HFFc6 (cell line): ENCODE results near the gene NDRG3. TPM values are rescaled to one million over a fixed set of nuclear protein-coding genes. Genes with fewer than 3 reads are reported as not detected.
A peak's percentile ranks its signal among the peaks of the same experiment; 100 is the strongest.

Experiments
- DNase-seq: peaks from one replicate; pipeline ENCODE4 v3.0.0-alpha.2; 2018
- H3K27ac Mint-ChIP-seq: 2 replicates; pipeline ENCODE4 v1.8.0; 2020; ENCODE audit warnings: mild to moderate bottlenecking, mixed read lengths
- H3K27me3 Mint-ChIP-seq: 2 replicates; pipeline ENCODE4 v1.8.0; 2021; ENCODE audit warnings: mild to moderate bottlenecking, moderate library complexity, mixed read lengths; ENCODE audit not compliant: insufficient read depth
- H3K36me3 Mint-ChIP-seq: 2 replicates; pipeline ENCODE4 v1.8.0; 2021; ENCODE audit warnings: low read depth, mixed read lengths
- H3K4me1 Mint-ChIP-seq: 2 replicates; pipeline ENCODE4 v1.8.0; 2020; ENCODE audit warnings: low read depth, mixed read lengths
- H3K4me3 Mint-ChIP-seq: 2 replicates; pipeline ENCODE4 v1.8.0; 2020; ENCODE audit warnings: mild to moderate bottlenecking, moderate library complexity, mixed read lengths
- H3K9me3 Mint-ChIP-seq: 2 replicates; pipeline ENCODE4 v1.8.0; 2020; ENCODE audit warnings: mild to moderate bottlenecking, mixed read lengths
- CTCF ChIP-seq: fragments of 200-600 bp; sonication (generic); IDR thresholded peaks from 2 replicates; pipeline ENCODE4 v1.5.0; 2021; ENCODE audit warnings: antibody characterized with exemption, mild to moderate bottlenecking
- total RNA-seq, 6 experiments: library from RNA; stranded (reverse); fragmentation: NEBNext Ultra II Directional; extraction: Animal tissue kit (Norgen Biotek cat#: 25700); gene quantifications; 2 replicates in 1 of 6; 3 replicates in 5 of 6; pipeline ENCODE4 v1.2.3, GENCODE V29; 2021

Gene NDRG3
- total RNA-seq, 6 experiments from 2014 or later = 32.8 to 42.3 (median 37.2) TPM

GRCh38 chr20:36737183-36737499 lies 8.7 kb downstream of the NDRG3 start:
- no peak for TF ChIP-seq CTCF
- H3K27me3 Mint-ChIP-seq = no peaks in the 10 kb centered on the region

GRCh38 chr20:36736451-36737182 lies 9.3 kb downstream of the NDRG3 start:
- H3K27ac Mint-ChIP-seq = no peak overlapping the region
- no peaks in the 10 kb centered on the region for H3K9me3 Mint-ChIP-seq
- no peaks in the 10 kb centered on the region for H3K36me3 Mint-ChIP-seq
- no peak overlapping the region for H3K4me3 Mint-ChIP-seq
- H3K4me1 Mint-ChIP-seq = peaks cover 11% of the 10 kb centered on the region
- no peak for TF ChIP-seq CTCF
- no peaks in the 10 kb centered on the region for H3K27me3 Mint-ChIP-seq
- no peak for DNase-seq

More at GRCh38 chr20:36737183-36737499, 8.7 kb downstream of the NDRG3 start:
- H3K27ac Mint-ChIP-seq = no peak overlapping the region
- DNase-seq = no peak
- H3K4me1 Mint-ChIP-seq = peaks cover 11% of the 10 kb centered on the region
- no peaks in the 10 kb centered on the region for H3K9me3 Mint-ChIP-seq
- no peaks in the 10 kb centered on the region for H3K36me3 Mint-ChIP-seq
- H3K4me3 Mint-ChIP-seq = no peak overlapping the region

GRCh38 chr20:36732456-36732855 lies 13.4 kb downstream of the NDRG3 start:
- no peak for TF ChIP-seq CTCF
- Mint-ChIP-seq H3K36me3 (no peaks in the 10 kb centered on the region), H3K27ac (no peak overlapping the region), H3K4me1 (peaks cover 17% of the 10 kb centered on the region), H3K4me3 (no peak overlapping the region), H3K9me3 (no peaks in the 10 kb centered on the region), H3K27me3 (no peaks in the 10 kb centered on the region)
- no peak for DNase-seq

- H3K4me3 Mint-ChIP-seq = no peak overlapping the region
- H3K4me1 Mint-ChIP-seq = peaks cover 20% of the 10 kb centered on the region
- no peaks in the 10 kb centered on the region for H3K27me3 Mint-ChIP-seq
- H3K36me3 Mint-ChIP-seq = no peaks in the 10 kb centered on the region
- H3K27ac Mint-ChIP-seq = no peak overlapping the region
- no peaks in the 10 kb centered on the region for H3K9me3 Mint-ChIP-seq
- peak; percentile 19 for DNase-seq
- peak; percentile 37; the same call in 1 of the 2 replicates for TF ChIP-seq CTCF
Observed at GRCh38 chr20:36728986-36729385, 16.9 kb downstream of the NDRG3 start.

- no peak for TF ChIP-seq CTCF
- no peak overlapping the region for H3K4me3 Mint-ChIP-seq
- no peak overlapping the region for H3K27ac Mint-ChIP-seq
- no peaks in the 10 kb centered on the region for H3K36me3 Mint-ChIP-seq
- peaks cover 13% of the 10 kb centered on the region for H3K4me1 Mint-ChIP-seq
- no peaks in the 10 kb centered on the region for H3K27me3 Mint-ChIP-seq
- no peak for DNase-seq
- H3K9me3 Mint-ChIP-seq = no peaks in the 10 kb centered on the region
Observed at GRCh38 chr20:36726168-36726567, 19.7 kb downstream of the NDRG3 start.
